ENCODE data around the gene VWA3B. TPM values are rescaled to one million over a fixed set of nuclear protein-coding genes. Genes with fewer than 3 reads are reported as not detected.

Gene VWA3B
- total and polyA plus RNA-seq, 2 of the 4 experiments (the other 2 are of a cell fraction): not detected

GRCh38 chr2:98335271-98335670 lies 248.3 kb downstream of the VWA3B start:
- Histone ChIP-seq H4K5ac (ENCODE audit: low read depth, low read length) (no peak overlapping the region), H3K56ac (ENCODE audit: extremely low read depth, insufficient read depth, low read length) (no peak overlapping the region), H3K27ac (ENCODE audit: insufficient read depth, low read length) (no peak overlapping the region), H2AK9ac (replicated peaks; ENCODE audit: low read depth, low read length, poor library complexity) (no peak overlapping the region), H3K79me1 (ENCODE audit: low read depth in 1 of 2, low read length in 2 of 2) (no peaks in the 10 kb centered on the region), H3K4me2 (ENCODE audit: low read depth, low read length) (no peak overlapping the region), H3K9me3 (ENCODE audit: control insufficient read depth, insufficient read depth, low read length) (no peaks in the 10 kb centered on the region), H3K9ac (ENCODE audit: low read depth, low read length) (no peak overlapping the region), H2BK15ac (ENCODE audit: low read depth, low read length) (no peak overlapping the region), H3K4ac (ENCODE audit: low read depth, low read length) (0 out of 2 replicates have a peak overlapping the region, but pooled peaks have one; percentile 10), H2AFZ (replicated peaks; ENCODE audit: low read length, poor library complexity) (peak overlapping the region; percentile 52), H3K27me3 (ENCODE audit: control insufficient read depth, insufficient read depth, low read length) (peaks cover 6% of the 10 kb centered on the region), H2AK5ac (ENCODE audit: low read depth, low read length) (no peak overlapping the region), H3K23ac (ENCODE audit: low read depth, low read length) (0 out of 2 replicates have a peak overlapping the region, but pooled peaks have one; percentile 31), H3K4me1 (ENCODE audit: control insufficient read depth, insufficient read depth, low read length) (peaks cover 6% of the 10 kb centered on the region), H3K18ac (ENCODE audit: low read depth, low read length) (no peak overlapping the region), H2BK20ac (ENCODE audit: low read depth, low read length) (peak overlapping the region; percentile 14), H3K4me3 (ENCODE audit: insufficient read depth, low read depth, low read length) (no peak overlapping the region), H2BK5ac (ENCODE audit: low read depth, low read length, poor library complexity, severe bottlenecking) (no peak overlapping the region), H4K91ac (ENCODE audit: insufficient read depth, low read depth, low read length) (no peak overlapping the region), H3K36me3 (ENCODE audit: control insufficient read depth, insufficient read depth, low read length) (no peaks in the 10 kb centered on the region), H4K8ac (ENCODE audit: low read depth in 2 of 2, low read length in 2 of 2) (no peak overlapping the region), H4K20me1 (ENCODE audit: insufficient read depth, low read length) (no peaks in the 10 kb centered on the region), H2BK120ac (ENCODE audit: low read depth, low read length) (peak overlapping the region; percentile 61; the same call in 1 of the 2 replicates), H3K14ac (replicated peaks; ENCODE audit: low read depth, low read length) (no peak overlapping the region), H3K9me1 (ENCODE audit: insufficient read depth, low read length) (peaks cover 11% of the 10 kb centered on the region)
- ChIA-PET POLR2A (ENCODE audit: unreplicated experiment) (no interaction called here), CTCF (no interaction called here)
- TF ChIP-seq RCOR1 (IDR thresholded peaks at IDR 0.05; ENCODE audit: insufficient replicate concordance, low read length) (no peak), BHLHE40 (IDR thresholded peaks at IDR 0.05; ENCODE audit: low read depth, low read length) (no peak), MAZ (IDR thresholded peaks at IDR 0.05; ENCODE audit: borderline replicate concordance, low read depth, low read length) (no peak), POLR2A (IDR thresholded peaks at IDR 0.05; ENCODE audit: low read depth, low read length) (no peak), MAFK (IDR thresholded peaks at IDR 0.05; ENCODE audit: low read depth, low read length) (no peak), CHD1 (IDR thresholded peaks at IDR 0.05; ENCODE audit: low read depth, low read length) (no peak), FOS (IDR thresholded peaks at IDR 0.05; ENCODE audit: low read depth, low read length) (no peak), CTCF (conservative IDR thresholded peaks at IDR 0.05; ENCODE audit: low read depth, low read length) (no peak), SMC3 (IDR thresholded peaks at IDR 0.05; ENCODE audit: low read depth, low read length) (no peak), CEBPB (IDR thresholded peaks at IDR 0.05; ENCODE audit: low read depth, low read length) (no peak), MXI1 (IDR thresholded peaks at IDR 0.05; ENCODE audit: borderline replicate concordance, low read depth, low read length) (no peak), RFX5 (IDR thresholded peaks at IDR 0.05; ENCODE audit: low read depth, low read length) (no peak), RAD21 (IDR thresholded peaks at IDR 0.05; ENCODE audit: low read length) (no peak), USF2 (IDR thresholded peaks at IDR 0.05; ENCODE audit: low read depth, low read length) (no peak), ELK1 (IDR thresholded peaks at IDR 0.05; ENCODE audit: borderline replicate concordance, low read depth, low read length) (no peak), NFE2L2 (IDR thresholded peaks at IDR 0.05; ENCODE audit: low read depth, low read length) (no peak)
- BruUV-seq (replicated peaks): no TSS peak
- dilution Hi-C loops (cut with HindIII; ENCODE audit: low sequenced_read_pairs, unreplicated experiment): no loop called here
- DNase-seq: no peak
- intact Hi-C loops (cut with micrococcal nuclease): no loop called here
- WGBS, 2 experiments (ENCODE audit: extremely low coverage in 2 of 2, insufficient read length in 1 of 2): 90% methylated on average over 2 of the region's 3 CpGs; no CpG with 5 or more reads in 1 of the 2 experiments
- in situ Hi-C loops (cut with MboI; ENCODE audit: low sequenced_read_pairs): no loop called here
- ATAC-seq (ENCODE audit: low read depth): no peak

All from IMR-90 (cell line).